Uterus (tissue), 4 donors: ENCODE measurements around the gene NAV2. TPM values are rescaled to one million over a fixed set of nuclear protein-coding genes. Genes with fewer than 3 reads are reported as not detected.

Experiments
- DNase-seq, 2 donors: peaks; one replicate each; pipeline ENCODE4 v3.0.0-alpha.2; 2019 to 2020
- H3K27ac ChIP-seq, 2 donors: fragments of 200-600 bp; sonication (generic); 1 replicate in 1 of 2; 2 replicates in 1 of 2; pipeline ENCODE4 v1.5.1; 2016 to 2018
- H3K27me3 ChIP-seq, 2 donors: fragments of 200-600 bp; sonication (generic); one replicate each; pipeline ENCODE4 v1.5.1; 2018 to 2019; ENCODE audit warnings: control low read depth in 1 of 2
- H3K36me3 ChIP-seq, 2 donors: fragments of 200-600 bp; sonication (generic); one replicate each; pipeline ENCODE4 v1.5.1; 2019; ENCODE audit warnings: control low read depth in 1 of 2
- H3K4me1 ChIP-seq, 2 donors: fragments of 200-600 bp; sonication (generic); one replicate each; pipeline ENCODE4 v1.5.1; 2018 to 2019; ENCODE audit warnings: control low read depth in 1 of 2
- H3K4me3 ChIP-seq, 2 donors: fragments of 200-600 bp; sonication (generic); 1 replicate in 1 of 2; 2 replicates in 1 of 2; pipeline ENCODE4 v1.5.1; 2018 to 2019; ENCODE audit warnings: mild to moderate bottlenecking in 1 of 2
- H3K9me3 ChIP-seq, 2 donors: fragments of 200-600 bp; sonication (generic); one replicate each; pipeline ENCODE4 v1.5.1; 2019; ENCODE audit warnings: control low read depth in 1 of 2
- CTCF ChIP-seq, 4 experiments: fragments of 200-600 bp in 2 of 4; fragments of 450-650 bp in 2 of 4; sonication (generic) in 2 of 4; IDR thresholded peaks; one replicate each; pipeline ENCODE4 v1.5.1; 2016 to 2019; ENCODE audit warnings: antibody characterized with exemption in 4 of 4, mild to moderate bottlenecking in 2 of 4, moderate library complexity in 1 of 4
- POLR2A ChIP-seq, 2 donors: fragments of 450-650 bp; IDR thresholded peaks; one replicate each; pipeline ENCODE4 v1.6.1; 2016; ENCODE audit warnings: antibody characterized with exemption in 2 of 2, mild to moderate bottlenecking in 1 of 2, moderate library complexity in 1 of 2
- intact Hi-C: fragments of 100-400 bp; cut with DNase I; formaldehyde crosslinking; loops from one replicate; pipeline ENCODE4 v1.15.1; 2023; ENCODE audit warnings: low total_unique reads
- total RNA-seq, 4 donors: library from RNA; depleted of rRNA in 3 of 4; stranded (reverse); fragments of >200 nt in 3 of 4; gene quantifications; one replicate each; pipeline versions ENCODE4 v1.1.0 to v1.2.4, GENCODE V29; 2014 to 2023
- donor health status: DM: yes; HTN: yes; CAD: no.

The NAV2 gene
- total RNA-seq, 4 donors from 2014 or later = 2.6 to 31.6 (median 5.7) TPM

GRCh38 chr11:20084921-20085814, 372.5 kb downstream of the NAV2 start:
- H3K36me3 ChIP-seq = no peaks in the 10 kb centered on the region
- H3K9me3 ChIP-seq = no peaks in the 10 kb centered on the region
- intact Hi-C loops = no loop called here
- TF ChIP-seq CTCF (IDR thresholded peaks at IDR 0.05) (no peak), POLR2A (IDR thresholded peaks at IDR 0.05) (no peak)
- no peak overlapping the region for H3K27ac ChIP-seq
- DNase-seq = no peak
- no peak overlapping the region for H3K4me3 ChIP-seq
- no peaks in the 10 kb centered on the region for H3K27me3 ChIP-seq
- H3K4me1 ChIP-seq = peaks cover 0 to 6% of the 10 kb centered on the region in 2 donors

DNA sequence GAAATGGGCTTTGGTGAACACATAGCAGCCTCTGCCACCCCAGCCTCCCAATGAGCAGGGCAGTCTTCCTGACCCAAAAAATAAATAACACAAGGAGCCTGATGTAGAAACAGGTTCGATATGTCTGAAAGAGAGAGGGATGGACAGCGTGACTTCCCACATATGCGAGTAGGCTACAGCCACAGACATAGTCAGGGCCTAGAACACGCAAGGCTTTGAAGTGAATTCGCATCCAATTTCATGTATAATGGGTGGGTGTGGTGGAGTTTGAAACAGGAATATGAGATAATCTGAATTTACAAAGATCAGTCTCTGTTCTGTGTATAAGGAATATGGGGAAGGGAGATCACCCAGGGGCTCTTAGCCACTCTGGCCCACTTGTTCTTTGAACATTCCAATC, 373.3 kb downstream of the NAV2 start:
- peaks cover 0 to 6% of the 10 kb centered on the region in 2 donors for H3K4me1 ChIP-seq
- no peaks in the 10 kb centered on the region for H3K27me3 ChIP-seq
- no peak for DNase-seq
- H3K9me3 ChIP-seq = no peaks in the 10 kb centered on the region
- no peak overlapping the region for H3K4me3 ChIP-seq
- H3K27ac ChIP-seq = no peak overlapping the region
- no peaks in the 10 kb centered on the region for H3K36me3 ChIP-seq
- intact Hi-C loops = no loop called here
- TF ChIP-seq POLR2A (IDR thresholded peaks at IDR 0.05) (no peak), CTCF (IDR thresholded peaks at IDR 0.05) (no peak)

- no peaks in the 10 kb centered on the region for H3K36me3 ChIP-seq
- no peak for DNase-seq
- no peaks in the 10 kb centered on the region for H3K9me3 ChIP-seq
- H3K27me3 ChIP-seq = no peaks in the 10 kb centered on the region
- TF ChIP-seq CTCF (IDR thresholded peaks at IDR 0.05) = no peak
- TF ChIP-seq POLR2A (IDR thresholded peaks at IDR 0.05) = no peak
- H3K27ac ChIP-seq = no peak overlapping the region
- no peak overlapping the region for H3K4me3 ChIP-seq
- intact Hi-C loops = no loop called here
- H3K4me1 ChIP-seq = peaks cover 0 to 6% of the 10 kb centered on the region in 2 donors
Observed at GRCh38 chr11:20087118-20087521, 374.5 kb downstream of the NAV2 start.

- Histone ChIP-seq H3K4me1 (peaks cover 0 to 6% of the 10 kb centered on the region in 2 donors), H3K27me3 (no peaks in the 10 kb centered on the region), H3K9me3 (no peaks in the 10 kb centered on the region), H3K4me3 (no peak overlapping the region), H3K27ac (peak overlapping the region in 1 of 2 donors; percentile 40), H3K36me3 (no peaks in the 10 kb centered on the region)
- intact Hi-C loops = no loop called here
- no peak for TF ChIP-seq CTCF (IDR thresholded peaks at IDR 0.05)
- TF ChIP-seq POLR2A (IDR thresholded peaks at IDR 0.05) = no peak
- no peak for DNase-seq
Observed at GRCh38 chr11:20088397-20089225, 376.0 kb downstream of the NAV2 start.

- no peak overlapping the region for H3K4me3 ChIP-seq
- TF ChIP-seq POLR2A (IDR thresholded peaks at IDR 0.05) (no peak), CTCF (IDR thresholded peaks at IDR 0.05) (no peak)
- peak overlapping the region; percentile 40 to 43 for H3K27ac ChIP-seq
- DNase-seq = no peak
- no peaks in the 10 kb centered on the region for H3K27me3 ChIP-seq
- intact Hi-C loops = no loop called here
- no peaks in the 10 kb centered on the region for H3K36me3 ChIP-seq
- H3K9me3 ChIP-seq = no peaks in the 10 kb centered on the region
- peaks cover 0 to 6% of the 10 kb centered on the region in 2 donors for H3K4me1 ChIP-seq
Observed at GRCh38 chr11:20089367-20089766, 376.7 kb downstream of the NAV2 start.
